GM21367 (cell line): ENCODE measurements around the gene ZSWIM5.

Experiments used
- ATAC-seq: cut with Tn5 transposase; IDR thresholded peaks from one replicate; pipeline ENCODE4 v1.9.1; 2021; ENCODE audit not compliant: unreplicated experiment

The ZSWIM5 gene

GRCh38 chr1:45035631-45036301, 170.6 kb downstream of the ZSWIM5 start:
- no peak for ATAC-seq

DNA sequence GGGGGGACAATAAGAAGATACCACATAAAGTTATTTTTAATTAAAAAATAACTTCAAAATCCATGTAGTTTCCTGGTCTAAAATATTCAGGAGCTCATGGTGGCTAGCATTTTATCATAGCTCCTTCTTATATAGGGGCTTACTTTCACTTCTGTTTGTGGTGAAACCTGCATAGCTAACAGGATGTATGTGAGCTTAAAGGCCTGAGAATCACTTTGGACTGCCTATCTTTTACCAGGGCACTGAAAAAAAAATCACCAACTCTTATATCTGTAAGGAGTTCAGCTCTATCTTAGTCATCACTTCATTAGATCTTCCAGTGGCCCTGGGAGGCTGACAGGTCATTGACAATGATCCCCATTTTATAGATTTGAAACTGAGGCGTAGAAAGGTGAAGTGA, 173.0 kb downstream of the ZSWIM5 start:
- ATAC-seq, result no peak

- ATAC-seq, result no peak
These were observed 173.6 kb downstream of the ZSWIM5 start for GRCh38 chr1:45032837-45033236.

- no peak for ATAC-seq
These were observed 180.0 kb downstream of the ZSWIM5 start for GRCh38 chr1:45026446-45026845.

- ATAC-seq, result no peak
These were observed 182.7 kb downstream of the ZSWIM5 start for GRCh38 chr1:45023663-45024062.

GRCh38 chr1:45018599-45019230, 187.7 kb downstream of the ZSWIM5 start:
- ATAC-seq, result peak; percentile 48

DNA sequence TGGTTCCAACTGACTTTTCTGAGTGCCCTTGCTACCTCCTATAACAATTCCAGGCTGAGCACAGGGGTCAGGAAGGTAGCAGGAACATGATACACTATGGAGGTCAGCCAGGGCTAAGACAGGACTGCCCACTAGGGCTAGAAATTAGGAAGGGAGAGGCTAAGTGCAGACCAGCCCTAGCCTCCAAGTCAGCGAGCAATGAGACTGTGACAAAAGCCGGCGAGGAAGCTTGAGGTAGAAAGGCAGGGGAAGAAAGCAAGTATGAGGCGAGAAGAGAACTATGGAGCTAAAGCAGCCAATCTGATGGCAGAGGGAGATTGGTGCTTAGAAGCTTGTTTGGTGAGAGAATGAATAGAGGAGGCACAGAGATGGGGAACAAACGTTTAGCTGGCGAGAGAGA, 189.6 kb downstream of the ZSWIM5 start:
- ATAC-seq, result no peak

DNA sequence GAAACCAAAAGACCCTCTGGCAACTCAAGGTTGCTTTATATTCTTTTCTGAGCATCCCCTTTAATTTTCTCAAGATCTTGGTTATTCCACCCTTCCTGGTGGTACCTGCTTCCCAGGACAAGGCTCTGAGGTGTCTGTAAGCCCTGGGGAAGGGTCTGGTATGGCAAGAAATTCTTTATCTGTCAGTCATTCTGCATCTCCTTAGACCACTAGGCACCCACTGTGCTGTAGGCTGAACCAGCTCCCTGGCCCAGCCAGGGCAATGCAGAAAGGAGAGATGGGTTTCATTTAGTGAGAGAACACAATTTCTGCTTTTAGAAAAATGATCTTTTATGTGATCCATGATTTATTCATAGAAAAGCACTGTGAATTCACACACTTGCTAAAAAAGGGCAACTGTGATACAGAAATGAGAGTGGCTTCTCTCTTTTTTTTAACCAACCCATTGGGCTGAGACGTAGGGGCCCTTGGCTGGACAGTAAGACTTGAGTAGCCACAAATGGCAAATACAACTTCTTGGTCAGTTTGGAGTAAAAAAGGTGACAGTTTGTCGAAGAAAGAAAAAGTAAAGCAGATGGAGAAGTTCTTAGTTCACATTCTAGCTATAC, 190.2 kb downstream of the ZSWIM5 start:
- ATAC-seq, result no peak

DNA sequence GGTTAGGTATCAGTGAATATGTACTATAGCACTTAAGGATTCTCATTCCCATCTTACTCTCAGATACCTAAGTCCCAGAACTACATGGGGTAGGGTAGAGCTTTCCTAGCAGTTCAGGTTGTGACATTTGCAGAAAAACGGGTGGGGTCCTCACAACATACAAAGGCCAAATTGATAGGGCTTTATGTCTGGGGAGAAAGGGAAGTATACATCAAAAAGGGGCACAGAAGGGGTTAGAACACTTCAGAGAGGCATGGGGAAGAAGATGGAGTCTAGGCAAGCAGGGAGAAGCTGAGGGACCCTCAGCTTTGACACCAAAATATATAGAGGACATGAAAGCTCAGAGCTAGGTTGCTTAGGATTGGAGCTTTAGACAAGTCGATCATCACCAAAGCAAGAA, 190.7 kb downstream of the ZSWIM5 start:
- no peak for ATAC-seq

GRCh38 chr1:45014321-45015028, 191.9 kb downstream of the ZSWIM5 start:
- ATAC-seq, result no peak

GRCh38 chr1:45013551-45014209, 192.7 kb downstream of the ZSWIM5 start:
- ATAC-seq, result no peak

- ATAC-seq, result no peak
These were observed 193.6 kb downstream of the ZSWIM5 start for GRCh38 chr1:45012639-45013278.

GRCh38 chr1:45011837-45012638, 194.4 kb downstream of the ZSWIM5 start, which contains the start of gene UROD:
TSS of gene UROD (plus strand) at chr1:45012254. CDS start at chr1:45012266, 12 bp downstream.
- ATAC-seq, result peak; percentile 54

DNA sequence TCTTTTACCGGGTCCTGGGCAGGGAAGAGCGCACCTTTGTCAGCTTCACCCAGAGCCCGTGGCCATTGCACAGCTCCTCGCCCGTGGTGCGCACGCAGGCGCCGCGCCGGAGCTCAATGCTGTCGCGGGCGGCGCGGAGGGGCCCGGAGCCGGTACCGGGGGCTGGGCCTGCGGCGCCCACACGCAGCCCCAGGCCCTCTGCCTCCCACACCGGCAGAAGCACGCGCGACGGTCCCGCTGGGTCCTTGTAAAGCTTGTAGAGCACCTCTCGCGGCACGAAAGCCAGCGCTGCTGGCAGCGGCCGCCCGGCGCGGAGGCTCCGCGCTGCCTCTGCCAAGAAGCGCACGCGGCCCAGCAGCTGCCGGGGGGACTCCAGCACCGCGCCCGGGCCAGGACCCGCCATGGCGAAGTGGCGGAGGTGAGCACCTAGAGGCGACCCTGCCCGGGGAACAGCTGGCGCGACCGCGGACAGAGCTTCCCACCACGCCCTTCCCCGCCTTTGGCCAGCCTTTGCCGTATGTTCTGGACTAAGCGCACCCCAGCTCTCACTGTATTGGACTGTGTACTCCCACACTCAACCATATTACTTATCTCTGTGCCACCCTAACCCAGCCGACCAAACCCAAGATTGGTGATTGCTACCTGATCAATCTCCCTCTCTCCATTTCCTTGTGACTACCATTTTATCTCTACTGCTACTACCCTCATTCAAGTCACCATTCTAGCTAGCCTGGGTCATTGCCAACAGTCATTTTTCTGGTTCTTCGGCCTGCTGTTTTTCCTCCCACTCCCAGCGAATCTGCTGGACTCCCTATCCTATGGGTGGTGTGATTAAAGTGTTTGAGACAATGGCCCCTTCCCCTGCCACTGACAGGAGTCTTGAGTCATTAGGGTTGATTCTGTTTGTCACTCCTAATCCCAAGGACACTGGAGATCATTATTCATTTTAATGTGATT, 195.3 kb downstream of the ZSWIM5 start, which contains the start of gene HECTD3:
Gene HECTD3, minus strand, starts transcription at position 470 of the 957 bp plus-strand sequence. Its CDS starts 67 bp downstream, at position 403.
- peak; percentile 51 for ATAC-seq

GRCh38 chr1:45009956-45010854, 196.2 kb downstream of the ZSWIM5 start:
- ATAC-seq, result no peak

DNA sequence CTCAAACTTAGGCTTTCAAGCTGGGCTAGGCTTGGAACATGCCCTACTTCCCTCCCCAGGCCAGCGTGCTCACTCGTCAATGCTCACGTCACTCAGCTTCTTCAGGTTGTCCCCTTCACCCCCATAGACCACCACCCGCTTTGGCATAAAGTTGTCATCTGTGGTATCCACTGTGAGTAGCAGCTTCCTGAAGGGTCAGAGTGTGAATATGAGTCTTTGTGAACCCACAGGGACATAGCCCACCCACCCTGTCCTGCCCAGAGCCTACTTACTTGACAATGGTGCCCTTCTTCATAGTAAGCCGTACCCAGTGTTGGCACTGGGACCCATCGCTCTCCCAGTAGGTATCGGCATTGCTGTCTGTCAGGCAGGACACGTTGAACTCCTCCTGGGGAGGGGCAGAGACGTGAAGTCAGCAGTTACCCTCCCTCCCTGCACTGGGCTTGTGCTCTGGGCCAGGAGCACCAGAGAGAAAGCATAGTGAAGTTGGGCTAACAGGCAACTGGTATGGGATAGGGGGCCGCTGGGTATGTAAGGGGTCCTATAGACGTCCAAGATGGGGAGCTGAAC, 197.0 kb downstream of the ZSWIM5 start:
- no peak for ATAC-seq

DNA sequence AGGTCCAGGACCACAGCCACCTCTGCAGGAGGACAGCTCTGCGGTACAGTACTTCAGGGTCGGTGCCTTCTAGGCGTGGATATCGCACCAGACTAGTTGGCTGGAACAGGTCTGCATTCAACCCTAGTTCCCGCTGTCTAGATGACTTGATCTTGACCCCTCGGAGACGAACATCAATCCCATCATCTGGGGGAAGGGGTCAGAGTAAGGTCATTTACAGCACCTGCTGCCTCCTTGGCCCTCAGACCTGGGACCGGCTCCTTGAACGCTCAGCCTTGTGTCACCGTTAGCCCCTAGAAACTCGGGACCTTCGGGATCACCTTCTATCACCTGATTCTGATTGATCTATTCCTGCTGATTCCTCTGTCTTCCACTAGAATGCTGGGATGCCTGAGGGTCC, 197.9 kb downstream of the ZSWIM5 start:
- no peak for ATAC-seq
